Hepatocyte (in vitro differentiated cells): ENCODE measurements around the gene TEX55. TPM values are rescaled to one million over a fixed set of nuclear protein-coding genes. Genes with fewer than 3 reads are reported as not detected.
"Not testable (repeated sequence)": the region's sequence is repeated elsewhere in the genome, so short reads cannot be mapped to it uniquely, and the experiment has no call there.

ENCODE experiments used
- DNase-seq: peaks from one replicate; pipeline ENCODE4 v3.0.0-alpha.2; 2016; ENCODE audit warnings: low spot score
- H2AFZ ChIP-seq: fragments of 200-600 bp; sonication (generic); 2 replicates; pipeline ENCODE4 v1.6.0; 2016; ENCODE audit warnings: antibody characterized with exemption, mild to moderate bottlenecking
- H3K27ac ChIP-seq: fragments of 200-600 bp; sonication (generic); 2 replicates; pipeline ENCODE4 v1.5.1; 2016; ENCODE audit warnings: mild to moderate bottlenecking
- H3K27me3 ChIP-seq: fragments of 200-600 bp; sonication (generic); 2 replicates; pipeline ENCODE4 v1.6.1; 2016
- H3K36me3 ChIP-seq: fragments of 200-600 bp; sonication (generic); replicated peaks from 2 replicates; pipeline ENCODE4 v1.5.1; 2016; ENCODE audit warnings: low read depth; ENCODE audit not compliant: insufficient read depth
- H3K4me1 ChIP-seq: fragments of 200-600 bp; sonication (generic); 2 replicates; pipeline ENCODE4 v1.5.1; 2016; ENCODE audit warnings: mild to moderate bottlenecking, moderate library complexity; ENCODE audit not compliant: insufficient read depth
- H3K4me2 ChIP-seq: fragments of 200-600 bp; sonication (generic); 2 replicates; pipeline ENCODE4 v1.6.0; 2016
- H3K4me3 ChIP-seq: fragments of 200-600 bp; sonication (generic); 2 replicates; pipeline ENCODE4 v1.5.1; 2016; ENCODE audit warnings: mild to moderate bottlenecking
- H3K79me2 ChIP-seq: fragments of 200-600 bp; sonication (generic); 2 replicates; pipeline ENCODE4 v1.6.0; 2017; ENCODE audit warnings: mild to moderate bottlenecking
- H3K9me2 ChIP-seq: fragments of 200-600 bp; sonication (generic); replicated peaks from 2 replicates; pipeline ENCODE4 v1.6.0; 2017; ENCODE audit warnings: mild to moderate bottlenecking; ENCODE audit not compliant: insufficient read depth
- H3K9me3 ChIP-seq: fragments of 200-600 bp; sonication (generic); 2 replicates; pipeline ENCODE4 v1.5.1; 2016; ENCODE audit warnings: low read depth, mild to moderate bottlenecking
- H4K20me1 ChIP-seq: fragments of 200-600 bp; sonication (generic); 2 replicates; pipeline ENCODE4 v1.6.0; 2016; ENCODE audit warnings: mild to moderate bottlenecking; ENCODE audit not compliant: insufficient read depth, poor library complexity, severe bottlenecking
- CTCF ChIP-seq: fragments of 200-600 bp; sonication (generic); IDR thresholded peaks from 2 replicates; pipeline ENCODE4 v1.5.1; 2016; ENCODE audit warnings: antibody characterized with exemption, mild to moderate bottlenecking; ENCODE audit not compliant: poor library complexity
- EZH2 ChIP-seq: fragments of 200-600 bp; sonication (generic); IDR thresholded peaks from 2 replicates; pipeline ENCODE4 v1.6.1; 2016; ENCODE audit warnings: antibody characterized with exemption, mild to moderate bottlenecking, borderline replicate concordance
- EZH2phosphoT487 ChIP-seq: fragments of 200-600 bp; sonication (generic); IDR thresholded peaks from one replicate; pipeline ENCODE4 v1.6.1; 2018; ENCODE audit warnings: antibody characterized with exemption, mild to moderate bottlenecking, low read depth, moderate library complexity; ENCODE audit not compliant: unreplicated experiment, severe bottlenecking
- WGBS: methylation state at CpG from one replicate; pipeline ENCODE4 v1.1.6; 2016; ENCODE audit warnings: low lambda C conversion rate; ENCODE audit errors: missing lambda C conversion rate; 5-methylcytosine and 5-hydroxymethylcytosine counted together
- polyA plus RNA-seq: library from polyadenylated mRNA; unstranded; fragments of >200 nt; fragmentation: Nextera tagmentation; extraction: Ambion mirVana; gene quantifications from 2 replicates; pipeline ENCODE4 v1.2.1, GENCODE V29; 2016
- total RNA-seq: library from RNA; depleted of rRNA; stranded (reverse); fragments of >200 nt; gene quantifications from 2 replicates; pipeline ENCODE4 v1.2.3, GENCODE V29; 2014

Gene TEX55
- total and polyA plus RNA-seq, 2 experiments from 2014 or later: not detected

GRCh38 chr3:119157971-119158370 is 12.0 kb downstream of the TEX55 start:
- no peaks in the 10 kb centered on the region for H3K27me3 ChIP-seq
- no peak for TF ChIP-seq EZH2
- no peak for TF ChIP-seq EZH2phosphoT487
- TF ChIP-seq CTCF: no peak
- H3K4me1 ChIP-seq: peaks cover 8% of the 10 kb centered on the region

GRCh38 chr3:119160361-119160760 is 14.4 kb downstream of the TEX55 start:
- no peak for DNase-seq
- TF ChIP-seq EZH2: no peak
- no peak for TF ChIP-seq EZH2phosphoT487
- TF ChIP-seq CTCF: no peak
- H2AFZ ChIP-seq: no peak overlapping the region
- no peak overlapping the region for H3K4me2 ChIP-seq
- H3K4me3 ChIP-seq: no peak overlapping the region
- H3K9me2 ChIP-seq: no peaks in the 10 kb centered on the region
- no peaks in the 10 kb centered on the region for H4K20me1 ChIP-seq
- peaks cover 8% of the 10 kb centered on the region for H3K4me1 ChIP-seq
- WGBS: 66% methylated on average over 1 of the region's 1 CpG
- H3K36me3 ChIP-seq: no peaks in the 10 kb centered on the region
- peak overlapping the region; percentile 73 for H3K27ac ChIP-seq
- H3K9me3 ChIP-seq: no peaks in the 10 kb centered on the region
- H3K27me3 ChIP-seq: no peaks in the 10 kb centered on the region
- no peaks in the 10 kb centered on the region for H3K79me2 ChIP-seq

More at GRCh38 chr3:119157971-119158370, 12.0 kb downstream of the TEX55 start:
- Histone ChIP-seq H3K36me3 (no peaks in the 10 kb centered on the region), H3K9me2 (no peaks in the 10 kb centered on the region), H3K79me2 (no peaks in the 10 kb centered on the region), H3K9me3 (no peaks in the 10 kb centered on the region), H3K4me2 (no peak overlapping the region), H4K20me1 (no peaks in the 10 kb centered on the region), H2AFZ (no peak overlapping the region), H3K27ac (no peak overlapping the region), H3K4me3 (no peak overlapping the region)
- WGBS: 60% methylated on average over 2 of the region's 2 CpGs
- no peak for DNase-seq

- Histone ChIP-seq H3K36me3 (no peaks in the 10 kb centered on the region), H3K4me3 (no peak overlapping the region), H4K20me1 (no peaks in the 10 kb centered on the region), H2AFZ (no peak overlapping the region), H3K9me2 (no peaks in the 10 kb centered on the region), H3K27me3 (no peaks in the 10 kb centered on the region), H3K4me1 (peaks cover 8% of the 10 kb centered on the region), H3K27ac (peak overlapping the region; percentile 73), H3K4me2 (no peak overlapping the region), H3K79me2 (no peaks in the 10 kb centered on the region), H3K9me3 (no peaks in the 10 kb centered on the region)
- WGBS: 73% methylated on average over 1 of the region's 1 CpG
- no peak for TF ChIP-seq EZH2phosphoT487
- TF ChIP-seq CTCF: no peak
- DNase-seq: no peak
These were observed 14.8 kb downstream of the TEX55 start for GRCh38 chr3:119160815-119161214.

- Histone ChIP-seq H2AFZ (no peak overlapping the region), H3K9me2 (no peaks in the 10 kb centered on the region), H3K4me2 (no peak overlapping the region), H3K27ac (peak overlapping the region; percentile 73), H3K9me3 (no peaks in the 10 kb centered on the region), H4K20me1 (no peaks in the 10 kb centered on the region), H3K4me1 (peaks cover 8% of the 10 kb centered on the region), H3K79me2 (no peaks in the 10 kb centered on the region), H3K27me3 (no peaks in the 10 kb centered on the region), H3K4me3 (no peak overlapping the region), H3K36me3 (no peaks in the 10 kb centered on the region)
- 69% methylated on average over 2 of the region's 2 CpGs for WGBS
- no peak for DNase-seq
- TF ChIP-seq CTCF (no peak), EZH2 (no peak), EZH2phosphoT487 (no peak)
These were observed 15.3 kb downstream of the TEX55 start for GRCh38 chr3:119161240-119161639.

GRCh38 chr3:119164745-119165144 is 18.8 kb downstream of the TEX55 start:
- H3K9me2 ChIP-seq, H3K36me3 ChIP-seq: not testable (repeated sequence)
- WGBS: 90% methylated on average over 9 of the region's 9 CpGs

More at GRCh38 chr3:119164745-119165144, 18.8 kb downstream of the TEX55 start:
- DNase-seq, H3K27ac ChIP-seq, H3K4me3 ChIP-seq, H3K79me2 ChIP-seq, H3K9me3 ChIP-seq, H3K27me3 ChIP-seq, H4K20me1 ChIP-seq, H3K4me2 ChIP-seq, H3K4me1 ChIP-seq, H2AFZ ChIP-seq: not testable (repeated sequence)
